ENCODE measurements around the gene ITM2B.
"Not testable (repeated sequence)": the region's sequence is repeated elsewhere in the genome, so short reads cannot be mapped to it uniquely, and the experiment has no call there.

Gene ITM2B

DNA sequence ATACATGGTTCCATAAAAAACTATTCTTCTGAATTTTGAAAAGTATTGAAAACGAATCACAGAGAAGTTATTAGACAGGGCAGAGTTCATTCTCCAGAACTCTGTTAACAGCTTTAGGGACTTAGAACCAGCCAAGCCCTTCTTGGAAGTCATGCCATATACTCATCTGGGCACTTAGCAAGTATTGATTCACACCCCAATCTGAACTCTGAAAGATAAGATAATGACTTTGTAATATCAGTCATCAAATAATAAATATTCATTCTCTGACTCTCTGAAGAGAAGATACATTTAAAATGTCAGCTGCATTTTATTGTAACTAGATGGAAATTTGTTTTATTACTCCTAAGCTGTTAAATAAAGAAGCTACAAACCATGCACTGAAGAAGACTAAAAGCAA lies 43.8 kb upstream of the ITM2B start:
- TF ChIP-seq, protein P1, sequence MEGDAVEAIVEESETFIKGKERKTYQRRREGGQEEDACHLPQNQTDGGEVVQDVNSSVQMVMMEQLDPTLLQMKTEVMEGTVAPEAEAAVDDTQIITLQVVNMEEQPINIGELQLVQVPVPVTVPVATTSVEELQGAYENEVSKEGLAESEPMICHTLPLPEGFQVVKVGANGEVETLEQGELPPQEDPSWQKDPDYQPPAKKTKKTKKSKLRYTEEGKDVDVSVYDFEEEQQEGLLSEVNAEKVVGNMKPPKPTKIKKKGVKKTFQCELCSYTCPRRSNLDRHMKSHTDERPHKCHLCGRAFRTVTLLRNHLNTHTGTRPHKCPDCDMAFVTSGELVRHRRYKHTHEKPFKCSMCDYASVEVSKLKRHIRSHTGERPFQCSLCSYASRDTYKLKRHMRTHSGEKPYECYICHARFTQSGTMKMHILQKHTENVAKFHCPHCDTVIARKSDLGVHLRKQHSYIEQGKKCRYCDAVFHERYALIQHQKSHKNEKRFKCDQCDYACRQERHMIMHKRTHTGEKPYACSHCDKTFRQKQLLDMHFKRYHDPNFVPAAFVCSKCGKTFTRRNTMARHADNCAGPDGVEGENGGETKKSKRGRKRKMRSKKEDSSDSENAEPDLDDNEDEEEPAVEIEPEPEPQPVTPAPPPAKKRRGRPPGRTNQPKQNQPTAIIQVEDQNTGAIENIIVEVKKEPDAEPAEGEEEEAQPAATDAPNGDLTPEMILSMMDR (IDR thresholded peaks at IDR 0.05; ENCODE audit: low read depth, low read length, missing control alignments) = no peak
- no peak for DNase-seq (ENCODE audit: extremely low read depth, low read depth)
- H3K4me3 ChIP-seq (replicated peaks; ENCODE audit: low read depth, low read length) = no peak overlapping the region

DNA sequence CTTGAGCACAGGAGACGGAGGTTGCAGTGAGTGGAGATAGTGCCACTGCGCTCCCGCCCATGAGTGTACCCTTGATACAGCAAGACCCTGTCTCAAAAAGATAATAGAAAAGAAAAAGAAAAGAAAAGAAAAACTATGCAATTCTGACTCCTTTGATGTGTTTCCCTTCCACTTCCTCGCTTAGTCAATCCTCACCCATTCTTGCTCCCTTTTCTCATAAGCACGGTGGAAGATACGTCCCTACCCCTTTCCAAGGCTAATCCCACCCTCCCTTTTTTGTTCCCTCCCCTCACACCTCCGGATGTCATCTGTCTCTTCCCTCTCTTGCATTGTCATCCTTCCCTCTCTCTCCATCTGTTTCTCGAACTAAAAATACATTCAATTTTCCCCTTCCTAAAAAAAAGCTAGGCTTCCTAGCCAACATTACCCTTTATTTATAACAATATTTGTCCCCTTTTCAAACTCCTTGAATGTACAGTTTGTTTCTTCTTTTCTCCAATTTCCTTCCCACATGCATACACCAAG lies 40.5 kb upstream of the ITM2B start:
- TF ChIP-seq, protein P1 (IDR thresholded peaks at IDR 0.05; ENCODE audit: low read depth, low read length, missing control alignments) = no peak
- no peak overlapping the region for H3K4me3 ChIP-seq (replicated peaks; ENCODE audit: low read depth, low read length)
- DNase-seq (ENCODE audit: extremely low read depth, low read depth) = no peak

GRCh38 chr13:48194379-48194754 lies 38.6 kb upstream of the ITM2B start:
- DNase-seq (ENCODE audit: extremely low read depth, low read depth) = no peak
- no peak overlapping the region for H3K4me3 ChIP-seq (replicated peaks; ENCODE audit: low read depth, low read length)
- TF ChIP-seq, protein P1 (IDR thresholded peaks at IDR 0.05; ENCODE audit: low read depth, low read length, missing control alignments) = no peak

DNA sequence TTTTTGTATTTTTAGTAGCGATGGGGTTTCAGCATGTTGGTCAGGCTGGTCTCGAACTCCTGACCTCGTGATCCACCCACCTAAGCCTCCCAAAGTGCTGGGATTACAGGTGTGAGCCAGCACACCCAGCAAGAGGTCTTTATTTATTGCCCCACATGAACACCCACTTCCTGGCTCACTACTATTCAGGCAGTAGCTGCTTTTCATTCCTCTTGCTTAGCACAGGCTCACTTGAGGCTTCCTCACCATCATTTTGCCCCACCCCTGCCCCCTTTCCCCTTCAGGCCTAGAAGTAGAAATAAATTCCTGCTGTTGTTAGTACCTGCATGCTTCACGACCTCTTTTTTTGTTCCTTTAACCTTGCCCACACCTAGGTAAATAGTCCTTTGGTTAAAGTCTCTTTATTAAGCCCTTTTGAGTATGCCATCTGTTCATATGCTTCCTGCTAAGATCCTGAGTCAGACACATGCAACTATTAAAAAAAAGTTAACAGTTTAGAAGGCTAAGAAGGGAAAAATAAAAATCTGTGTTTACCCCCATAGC lies 33.5 kb upstream of the ITM2B start:
- no peak for DNase-seq (ENCODE audit: extremely low read depth, low read depth)
- TF ChIP-seq, protein P1 (IDR thresholded peaks at IDR 0.05; ENCODE audit: low read depth, low read length, missing control alignments) = no peak
- H3K4me3 ChIP-seq (replicated peaks; ENCODE audit: low read depth, low read length) = no peak overlapping the region

- no peak for DNase-seq (ENCODE audit: extremely low read depth, low read depth)
- TF ChIP-seq, protein P1 (IDR thresholded peaks at IDR 0.05; ENCODE audit: low read depth, low read length, missing control alignments) = no peak
- no peak overlapping the region for H3K4me3 ChIP-seq (replicated peaks; ENCODE audit: low read depth, low read length)
These were observed 32.0 kb upstream of the ITM2B start for GRCh38 chr13:48201044-48201443.

GRCh38 chr13:48207207-48207606 lies 25.8 kb upstream of the ITM2B start:
- H3K4me3 ChIP-seq (replicated peaks; ENCODE audit: low read depth, low read length); DNase-seq (ENCODE audit: extremely low read depth, low read depth): not testable (repeated sequence)

DNA sequence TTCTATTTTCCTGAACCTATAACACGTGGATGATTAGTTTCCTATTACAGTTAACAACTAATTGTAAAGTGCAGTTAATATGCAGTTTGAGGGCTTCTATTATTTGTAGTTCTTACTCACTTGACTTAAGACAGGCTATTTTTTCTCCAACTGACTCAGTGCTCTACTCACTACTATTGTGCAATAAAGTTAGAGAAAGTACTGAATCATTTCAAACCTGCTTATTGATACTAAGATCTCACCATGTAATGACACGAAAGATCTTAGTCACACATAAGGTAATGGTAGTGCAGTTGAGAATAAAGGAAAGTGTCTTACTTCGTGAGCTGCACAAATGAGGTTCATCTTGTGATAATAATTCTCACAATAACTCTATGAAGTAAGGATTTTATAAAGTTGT lies 22.8 kb upstream of the ITM2B start:
- no peak for DNase-seq (ENCODE audit: extremely low read depth, low read depth)
- H3K4me3 ChIP-seq (replicated peaks; ENCODE audit: low read depth, low read length) = no peak overlapping the region
- TF ChIP-seq, protein P1 (IDR thresholded peaks at IDR 0.05; ENCODE audit: low read depth, low read length, missing control alignments) = no peak

All from HFF-Myc (cell line).